OCI-LY1 (cell line): ENCODE measurements around the gene FETUB.

Source experiments
- H2AFZ ChIP-seq: fragments of 200-600 bp; sonication (generic), shearing (Covaris generic); 2 replicates; pipeline ENCODE4 v1.6.0; 2014; ENCODE audit warnings: antibody characterized with exemption, mild to moderate bottlenecking, low read length
- H3F3A ChIP-seq: fragments of 200-600 bp; sonication (generic), shearing (Covaris generic); 2 replicates; pipeline ENCODE4 v1.6.0; 2014; ENCODE audit warnings: mild to moderate bottlenecking, antibody characterized with exemption, low read length, moderate library complexity; ENCODE audit not compliant: insufficient read depth
- H3K27ac ChIP-seq: fragments of 200-600 bp; sonication (generic); 2 replicates; pipeline ENCODE4 v1.5.1; 2014; ENCODE audit warnings: low read length, mixed run types, mild to moderate bottlenecking, low read depth; ENCODE audit not compliant: poor library complexity, severe bottlenecking
- H3K27me3 ChIP-seq: fragments of 200-600 bp; sonication (generic); 2 replicates; pipeline ENCODE4 v1.6.0; 2014; ENCODE audit warnings: antibody characterized with exemption, mild to moderate bottlenecking, low read length, moderate library complexity; ENCODE audit not compliant: insufficient read depth
- H3K36me3 ChIP-seq: fragments of 200-600 bp; sonication (generic); 2 replicates; pipeline ENCODE4 v1.6.1; 2014; ENCODE audit warnings: mild to moderate bottlenecking, antibody characterized with exemption, low read length, moderate library complexity, mixed read lengths; ENCODE audit not compliant: insufficient read depth
- H3K4me1 ChIP-seq: fragments of 200-600 bp; sonication (generic); 2 replicates; pipeline ENCODE4 v1.5.1; 2014; ENCODE audit warnings: mild to moderate bottlenecking, low read length, moderate library complexity; ENCODE audit not compliant: insufficient read depth, severe bottlenecking
- H3K4me2 ChIP-seq: fragments of 200-600 bp; sonication (generic), shearing (Covaris generic); 2 replicates; pipeline ENCODE4 v1.6.1; 2014; ENCODE audit warnings: low read length
- H3K4me3 ChIP-seq: fragments of 200-600 bp; sonication (generic); 2 replicates; pipeline ENCODE4 v1.5.1; 2014; ENCODE audit warnings: low read length, low read depth, mild to moderate bottlenecking, mixed read lengths; ENCODE audit not compliant: poor library complexity, severe bottlenecking
- H3K79me2 ChIP-seq: fragments of 200-600 bp; shearing (Covaris generic); 2 replicates; pipeline ENCODE4 v1.6.1; 2016; ENCODE audit warnings: mixed run types, low read length, mixed read lengths; ENCODE audit not compliant: insufficient read depth
- H3K9ac ChIP-seq: fragments of 200-600 bp; sonication (generic), shearing (Covaris generic); 2 replicates; pipeline ENCODE4 v1.6.1; 2014; ENCODE audit warnings: mild to moderate bottlenecking, low read length, mixed read lengths
- H3K9me2 ChIP-seq: fragments of 200-600 bp; sonication (generic), shearing (Covaris generic); 2 replicates; pipeline ENCODE4 v1.6.1; 2014; ENCODE audit warnings: low read depth, mild to moderate bottlenecking, low read length, mixed read lengths
- H3K9me3 ChIP-seq: fragments of 200-600 bp; shearing (Covaris generic); 2 replicates; pipeline ENCODE4 v1.6.1; 2014; ENCODE audit warnings: low read length, mixed read lengths
- H4K20me1 ChIP-seq: fragments of 200-600 bp; sonication (generic), shearing (Covaris generic); 2 replicates; pipeline ENCODE4 v1.6.0; 2016; ENCODE audit warnings: mild to moderate bottlenecking, low read length; ENCODE audit not compliant: insufficient read depth
- CTCF ChIP-seq: fragments of 200-600 bp; sonication (generic), shearing (Covaris generic); IDR thresholded peaks from 2 replicates; pipeline ENCODE4 v1.5.1; 2017; ENCODE audit warnings: mild to moderate bottlenecking, antibody characterized with exemption, low read length, moderate library complexity, mixed read lengths
- EZH2 ChIP-seq: fragments of 200-600 bp; sonication (generic), shearing (Covaris generic); IDR thresholded peaks from 2 replicates; pipeline ENCODE4 v1.8.0; 2017; ENCODE audit warnings: borderline replicate concordance, mixed run types, mild to moderate bottlenecking, antibody characterized with exemption, low read length, moderate library complexity, mixed read lengths

The FETUB gene

DNA sequence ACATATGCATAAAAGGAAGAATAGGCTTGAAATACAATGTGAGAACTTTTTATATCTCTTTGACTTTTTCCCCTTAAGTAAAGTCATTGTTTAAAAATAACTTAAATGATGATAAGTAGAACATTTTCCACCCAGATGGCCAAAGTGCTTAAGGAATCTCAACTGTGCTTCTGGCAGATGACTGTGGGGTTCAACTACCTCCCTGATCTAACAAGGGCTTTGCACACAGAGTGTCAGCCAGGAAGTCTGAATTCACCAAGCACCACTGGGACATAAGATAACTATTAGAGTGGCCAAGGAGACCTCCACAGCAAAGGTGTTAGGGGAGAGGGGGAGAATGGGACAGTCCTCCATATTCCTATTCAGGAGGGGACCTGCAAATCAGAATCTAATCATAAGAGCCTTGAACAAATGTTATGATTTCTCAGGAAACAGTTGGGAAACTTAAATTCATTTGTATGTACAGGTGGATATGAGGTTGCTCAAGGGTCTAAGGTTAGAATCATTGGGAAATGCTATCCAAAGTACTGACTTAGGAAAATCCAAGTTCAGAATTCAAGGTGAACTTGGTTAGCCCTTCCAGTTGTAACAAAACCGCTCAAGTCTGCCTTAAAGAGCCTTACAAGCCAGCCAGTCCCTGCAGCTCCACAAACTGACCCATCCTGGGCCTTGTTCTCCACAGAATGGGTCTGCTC, at the start of gene FETUB:
FETUB (plus strand) TSS at position 622 of the 695 bp plus-strand sequence; CDS start at position 684, 62 bp downstream.
- Histone ChIP-seq H3K27ac (no peak within 1 kb of the TSS), H3K36me3 (no peaks in the 10 kb centered on the region; the same call in 1 of the 2 replicates), H3K4me2 (no peak within 1 kb of the TSS), H2AFZ (no peak within 1 kb of the TSS), H3K4me3 (no peak within 1 kb of the TSS), H3F3A (no peaks in the 10 kb centered on the region), H3K9me2 (no peaks in the 10 kb centered on the region), H3K9ac (no peak within 1 kb of the TSS), H4K20me1 (no peaks in the 10 kb centered on the region), H3K9me3 (peaks cover 9% of the 10 kb centered on the region), H3K4me1 (no peaks in the 10 kb centered on the region), H3K27me3 (no peaks in the 10 kb centered on the region; the same call in 1 of the 2 replicates), H3K79me2 (no peaks in the 10 kb centered on the region)
- TF ChIP-seq EZH2 (no peak), CTCF (no peak)

- Histone ChIP-seq H3K9me3 (no peaks in the 10 kb centered on the region), H3K9me2 (no peaks in the 10 kb centered on the region), H3K9ac (no peak overlapping the region), H3K79me2 (no peaks in the 10 kb centered on the region), H2AFZ (no peak overlapping the region), H4K20me1 (no peaks in the 10 kb centered on the region), H3K27me3 (no peaks in the 10 kb centered on the region), H3K4me3 (no peak overlapping the region), H3F3A (no peaks in the 10 kb centered on the region), H3K36me3 (peaks cover 6% of the 10 kb centered on the region), H3K4me1 (peaks cover 3% of the 10 kb centered on the region), H3K4me2 (no peak overlapping the region), H3K27ac (no peak overlapping the region)
- TF ChIP-seq CTCF (no peak), EZH2 (no peak)
Measured at GRCh38 chr3:186590580-186591295, 49.5 kb upstream of the FETUB start.

- Histone ChIP-seq H2AFZ (no peak overlapping the region), H3K79me2 (no peaks in the 10 kb centered on the region), H3K36me3 (no peaks in the 10 kb centered on the region), H3K4me1 (peaks cover 3% of the 10 kb centered on the region), H3K4me3 (no peak overlapping the region), H3K27ac (no peak overlapping the region), H3K27me3 (no peaks in the 10 kb centered on the region), H3K9me3 (no peaks in the 10 kb centered on the region), H3K9ac (no peak overlapping the region), H3K9me2 (no peaks in the 10 kb centered on the region), H3K4me2 (no peak overlapping the region), H3F3A (no peaks in the 10 kb centered on the region), H4K20me1 (no peaks in the 10 kb centered on the region)
- TF ChIP-seq EZH2: no peak
Measured at GRCh38 chr3:186592682-186593081, 47.5 kb upstream of the FETUB start.
